GM10266 (cell line): ENCODE measurements around the gene CCR9.

Experiments used
- DNase-seq: peaks from one replicate; pipeline ENCODE4 v3.0.0; 2012; ENCODE audit errors: extremely low spot score
- CTCF ChIP-seq: IDR thresholded peaks from 2 replicates; pipeline ENCODE4 v1.5.1; 2012; ENCODE audit warnings: mild to moderate bottlenecking, low read depth; ENCODE audit not compliant: control insufficient read depth, insufficient read depth; ENCODE audit errors: missing control alignments

CCR9 gene

GRCh38 chr3:45943207-45943846 is 57.0 kb downstream of the CCR9 start, which contains the start of gene CXCR6:
Gene CXCR6 (plus strand): TSS chr3:45943464. CDS start chr3:45946482, 3,018 bp downstream.
- TF ChIP-seq CTCF: no peak
- no peak for DNase-seq

- no peak for DNase-seq
- TF ChIP-seq CTCF: no peak
Measured at GRCh38 chr3:45944830-45945620, 58.7 kb downstream of the CCR9 start.

GRCh38 chr3:45946307-45946706 is 60.0 kb downstream of the CCR9 start:
- TF ChIP-seq CTCF: no peak
- DNase-seq: no peak

- no peak for TF ChIP-seq CTCF
- DNase-seq: no peak
Measured at GRCh38 chr3:45946875-45947274, 60.5 kb downstream of the CCR9 start.

GRCh38 chr3:45947361-45947760 is 61.0 kb downstream of the CCR9 start:
- no peak for TF ChIP-seq CTCF
- no peak for DNase-seq

- no peak for TF ChIP-seq CTCF
- DNase-seq: no peak
Measured at GRCh38 chr3:45948311-45948781, 62.0 kb downstream of the CCR9 start.

GRCh38 chr3:45948881-45949280 is 62.5 kb downstream of the CCR9 start:
- no peak for DNase-seq
- no peak for TF ChIP-seq CTCF
